Lung (tissue), 12 donors: ENCODE measurements around the gene ACSS3. TPM values are rescaled to one million over a fixed set of nuclear protein-coding genes. Genes with fewer than 3 reads are reported as not detected.

Source experiments
- ATAC-seq: fragments of 200-7000 bp; cut with Tn5 transposase; one replicate; pipeline ENCODE4 v1.9.1; 2020; ENCODE audit warnings: moderate number of reproducible peaks; ENCODE audit not compliant: insufficient read depth, low FRiP score
- DNase-seq, 3 donors: peaks; one replicate each; pipeline ENCODE4 v3.0.0-alpha.2; 2013 to 2017
- H3K27ac ChIP-seq, 2 donors: one replicate each; pipeline ENCODE4 v1.5.1; 2013; ENCODE audit warnings: mild to moderate bottlenecking in 2 of 2, moderate library complexity in 2 of 2, control low read depth in 1 of 2, inconsistent platforms in 1 of 2, low read depth in 1 of 2, low read length in 1 of 2
- H3K27me3 ChIP-seq, 3 donors: one replicate each; pipeline ENCODE4 v1.5.1; 2013; ENCODE audit warnings: low read length in 2 of 3; ENCODE audit not compliant: control insufficient read depth in 3 of 3, insufficient read depth in 3 of 3
- H3K36me3 ChIP-seq, 4 donors: one replicate each; pipeline ENCODE4 v1.5.1; 2013; ENCODE audit warnings: low read length in 4 of 4, mild to moderate bottlenecking in 1 of 4, moderate library complexity in 1 of 4; ENCODE audit not compliant: control insufficient read depth in 4 of 4, insufficient read depth in 4 of 4
- H3K4me1 ChIP-seq, 5 donors: one replicate each; pipeline ENCODE4 v1.5.1; 2013; ENCODE audit warnings: low read length in 5 of 5, mild to moderate bottlenecking in 2 of 5, moderate library complexity in 1 of 5; ENCODE audit not compliant: control insufficient read depth in 5 of 5, insufficient read depth in 5 of 5
- H3K4me3 ChIP-seq: one replicate; pipeline ENCODE4 v1.5.1; 2013; ENCODE audit warnings: mild to moderate bottlenecking, control low read depth, moderate library complexity
- H3K9ac ChIP-seq, 2 donors: one replicate each; pipeline ENCODE4 v1.5.1; 2013; ENCODE audit warnings: low read length in 2 of 2, control low read depth in 1 of 2; ENCODE audit not compliant: insufficient read depth in 1 of 2
- H3K9me3 ChIP-seq, 4 donors: one replicate each; pipeline ENCODE4 v1.5.1; 2013; ENCODE audit warnings: low read length in 3 of 4, mild to moderate bottlenecking in 1 of 4, moderate library complexity in 1 of 4; ENCODE audit not compliant: control insufficient read depth in 4 of 4, insufficient read depth in 3 of 4
- CTCF ChIP-seq: IDR thresholded peaks from 2 replicates; pipeline ENCODE4 v1.5.1; 2012; ENCODE audit warnings: mild to moderate bottlenecking; ENCODE audit errors: control extremely low read depth, extremely low read depth
- WGBS, 2 donors: extraction: QIAGEN DNeasy Blood & Tissue Kit; methylation state at CpG; one replicate each; pipeline ENCODE4 v1.1.7; 2013; 5-methylcytosine and 5-hydroxymethylcytosine counted together
- polyA plus RNA-seq, 2 donors: library from polyadenylated mRNA; stranded (reverse); fragments of 200-250 nt; gene quantifications; one replicate each; pipeline ENCODE4 v1.2.1, GENCODE V29; 2013
- total RNA-seq, 2 donors: library from RNA; depleted of rRNA in 1 of 2; stranded (reverse); fragments of >200 nt in 1 of 2; gene quantifications; one replicate each; pipeline ENCODE4 v1.2.1, GENCODE V29; 2014 to 2021
- donor health status: control.
- donor health status: control.
- donor health status: Bipolar disorder and iron deficiency.
- donor health status: healthy.
- donor health status: DM: yes; HTN: yes; CAD: no.

ACSS3 gene
- total and polyA plus RNA-seq, 4 donors = 5.3 to 85.5 (median 15.8) TPM

DNA sequence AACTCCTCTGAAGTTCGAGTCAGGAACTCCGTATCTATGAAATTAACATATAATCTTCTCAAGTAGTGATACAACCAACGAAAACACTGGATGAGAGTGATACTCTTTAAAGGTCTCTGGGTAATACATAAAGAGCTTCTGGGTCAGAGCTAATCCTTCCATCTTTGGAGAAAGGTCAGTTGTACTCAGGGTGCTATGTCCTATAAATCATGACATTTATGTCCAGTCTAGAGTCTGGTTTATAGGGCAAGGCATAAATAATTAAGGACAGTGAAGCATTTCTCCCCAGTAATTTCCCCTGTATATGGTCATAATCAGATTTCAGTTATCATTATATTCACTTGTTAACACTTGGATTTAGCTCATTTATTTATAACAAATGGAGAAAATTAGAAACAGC, 90.6 kb downstream of the ACSS3 start:
- ATAC-seq (no peak), DNase-seq (no peak)
- H3K4me3 ChIP-seq = no peak overlapping the region
- no peak overlapping the region for H3K9ac ChIP-seq
- H3K9me3 ChIP-seq = no peaks in the 10 kb centered on the region
- H3K27ac ChIP-seq = no peak overlapping the region
- peaks cover 0 to 2% (median under 1%) of the 10 kb centered on the region in 4 donors for H3K36me3 ChIP-seq
- 89% methylated on average over 3 of the region's 3 CpGs for WGBS, 2 donors
- H3K27me3 ChIP-seq = no peaks in the 10 kb centered on the region
- no peak for TF ChIP-seq CTCF
- no peaks in the 10 kb centered on the region for H3K4me1 ChIP-seq

GRCh38 chr12:81170072-81170471, 92.2 kb downstream of the ACSS3 start:
- TF ChIP-seq CTCF = no peak
- H3K9me3 ChIP-seq = no peaks in the 10 kb centered on the region
- no peak overlapping the region for H3K9ac ChIP-seq
- H3K4me3 ChIP-seq = no peak overlapping the region
- DNase-seq = no peak
- H3K36me3 ChIP-seq = peaks cover 0 to 2% (median 0%) of the 10 kb centered on the region in 4 donors
- no peak overlapping the region for H3K27ac ChIP-seq
- H3K4me1 ChIP-seq = no peaks in the 10 kb centered on the region
- no peak for ATAC-seq
- no peaks in the 10 kb centered on the region for H3K27me3 ChIP-seq

GRCh38 chr12:81172851-81173250, 95.0 kb downstream of the ACSS3 start:
- Histone ChIP-seq H3K27ac (no peak overlapping the region), H3K4me3 (no peak overlapping the region), H3K4me1 (no peaks in the 10 kb centered on the region), H3K27me3 (no peaks in the 10 kb centered on the region), H3K9ac (no peak overlapping the region), H3K9me3 (peaks cover 0 to 2% (median 0%) of the 10 kb centered on the region in 4 donors), H3K36me3 (peaks cover 0 to 18% (median 7%) of the 10 kb centered on the region in 4 donors)
- ATAC-seq = no peak
- WGBS, 2 donors = 76% methylated on average over 2 of the region's 2 CpGs
- TF ChIP-seq CTCF = no peak
- no peak for DNase-seq

GRCh38 chr12:81174664-81175063, 96.8 kb downstream of the ACSS3 start:
- Histone ChIP-seq H3K9ac (no peak overlapping the region), H3K4me3 (no peak overlapping the region), H3K27me3 (no peaks in the 10 kb centered on the region), H3K36me3 (peaks cover 0 to 18% (median 7%) of the 10 kb centered on the region in 4 donors), H3K9me3 (peaks cover 0 to 2% (median 0%) of the 10 kb centered on the region in 4 donors), H3K4me1 (no peaks in the 10 kb centered on the region), H3K27ac (no peak overlapping the region)
- no peak for TF ChIP-seq CTCF
- ATAC-seq (no peak), DNase-seq (no peak)
- WGBS, 2 donors = 72 to 73% methylated on average over 4 of the region's 4 CpGs
